ENCODE results near the gene TANGO6.

GRCh38 chr16:68992521-68992920 lies 149.2 kb downstream of the TANGO6 start:
- TF ChIP-seq POLR2A (IDR thresholded peaks at IDR 0.05; ENCODE audit: low read depth, low read length) (no peak), POLR2AphosphoS5 (IDR thresholded peaks at IDR 0.05; ENCODE audit: low read depth, low read length) (no peak), TAF1 (IDR thresholded peaks at IDR 0.05; ENCODE audit: borderline replicate concordance, low read depth, low read length) (no peak)

Data from GM12892 (cell line).